HG03064 (cell line): ENCODE results near the gene MFSD12.

Experiments used
- ATAC-seq: cut with Tn5 transposase; IDR thresholded peaks from one replicate; pipeline ENCODE4 v1.9.1; 2021; ENCODE audit warnings: low read depth; ENCODE audit not compliant: unreplicated experiment

MFSD12 gene

GRCh38 chr19:3526507-3527237 is 30.7 kb downstream of the MFSD12 start:
- no peak for ATAC-seq

- ATAC-seq, result no peak
Observed at GRCh38 chr19:3524904-3525451, 32.4 kb downstream of the MFSD12 start.

- no peak for ATAC-seq
Observed at GRCh38 chr19:3524078-3524842, 33.1 kb downstream of the MFSD12 start.

GRCh38 chr19:3523361-3524077 is 33.9 kb downstream of the MFSD12 start:
- no peak for ATAC-seq

GRCh38 chr19:3522421-3523360 is 34.7 kb downstream of the MFSD12 start:
- no peak for ATAC-seq

- no peak for ATAC-seq
Observed at GRCh38 chr19:3521104-3521445, 36.3 kb downstream of the MFSD12 start.

- ATAC-seq, result no peak
Observed at GRCh38 chr19:3520166-3521103, 37.0 kb downstream of the MFSD12 start.

- ATAC-seq, result no peak
Observed at GRCh38 chr19:3519126-3519525, 38.3 kb downstream of the MFSD12 start.

GRCh38 chr19:3518659-3519058 is 38.7 kb downstream of the MFSD12 start:
- no peak for ATAC-seq

- ATAC-seq, result no peak
Observed at GRCh38 chr19:3518255-3518654, 39.1 kb downstream of the MFSD12 start.

- no peak for ATAC-seq
Observed at GRCh38 chr19:3517638-3518037, 39.7 kb downstream of the MFSD12 start.

GRCh38 chr19:3516675-3517207 is 40.6 kb downstream of the MFSD12 start:
- no peak for ATAC-seq

GRCh38 chr19:3515891-3516422 is 41.4 kb downstream of the MFSD12 start:
- ATAC-seq, result no peak

GRCh38 chr19:3514930-3515329 is 42.5 kb downstream of the MFSD12 start:
- ATAC-seq, result no peak

GRCh38 chr19:3513229-3514140 is 43.9 kb downstream of the MFSD12 start:
- no peak for ATAC-seq

- ATAC-seq, result no peak
Observed at GRCh38 chr19:3512562-3513228, 44.7 kb downstream of the MFSD12 start.
